Right lobe of liver (tissue), 4 donors: Measurements from ENCODE around the gene IP6K2.

Source experiments
- POLR2A ChIP-seq: fragments of 450-650 bp; IDR thresholded peaks from one replicate; pipeline ENCODE4 v1.6.1; 2017; ENCODE audit warnings: antibody characterized with exemption, mild to moderate bottlenecking
- TF ChIP-seq, protein P1 (sequence below), 4 donors: fragments of 200-600 bp in 3 of 4; fragments of 450-650 bp in 1 of 4; IDR thresholded peaks; one replicate each; pipeline versions ENCODE4 v1.5.1 to v1.8.0; 2016 to 2022; ENCODE audit warnings: antibody characterized with exemption in 4 of 4, mild to moderate bottlenecking in 2 of 4
- donor health status: DM: no; HTN: no; CAD: no.
- donor health status: DM: no; HTN: no; CAD: no.
- donor health status: DM: no; HTN: yes; CAD: no.

DNA sequence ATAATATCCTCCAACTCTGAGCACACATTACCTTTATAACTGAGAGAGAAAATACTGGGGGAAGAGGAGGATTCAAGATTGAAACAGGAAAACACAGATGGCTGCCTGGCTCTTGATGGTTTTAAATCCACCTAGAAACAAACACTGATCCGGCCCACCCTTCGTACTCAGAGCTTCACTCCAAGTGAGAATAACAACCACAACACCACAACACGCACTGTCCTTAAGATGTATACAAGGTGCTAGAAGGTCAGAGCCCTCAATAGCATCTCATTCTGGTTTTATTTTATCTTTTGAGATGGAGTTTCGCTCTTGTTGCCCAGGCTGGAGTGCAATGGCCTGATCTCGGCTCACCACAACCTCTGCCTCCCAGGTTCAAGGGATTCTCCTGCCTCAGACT, 9.9 kb downstream of the IP6K2 start:
- TF ChIP-seq, protein P1, sequence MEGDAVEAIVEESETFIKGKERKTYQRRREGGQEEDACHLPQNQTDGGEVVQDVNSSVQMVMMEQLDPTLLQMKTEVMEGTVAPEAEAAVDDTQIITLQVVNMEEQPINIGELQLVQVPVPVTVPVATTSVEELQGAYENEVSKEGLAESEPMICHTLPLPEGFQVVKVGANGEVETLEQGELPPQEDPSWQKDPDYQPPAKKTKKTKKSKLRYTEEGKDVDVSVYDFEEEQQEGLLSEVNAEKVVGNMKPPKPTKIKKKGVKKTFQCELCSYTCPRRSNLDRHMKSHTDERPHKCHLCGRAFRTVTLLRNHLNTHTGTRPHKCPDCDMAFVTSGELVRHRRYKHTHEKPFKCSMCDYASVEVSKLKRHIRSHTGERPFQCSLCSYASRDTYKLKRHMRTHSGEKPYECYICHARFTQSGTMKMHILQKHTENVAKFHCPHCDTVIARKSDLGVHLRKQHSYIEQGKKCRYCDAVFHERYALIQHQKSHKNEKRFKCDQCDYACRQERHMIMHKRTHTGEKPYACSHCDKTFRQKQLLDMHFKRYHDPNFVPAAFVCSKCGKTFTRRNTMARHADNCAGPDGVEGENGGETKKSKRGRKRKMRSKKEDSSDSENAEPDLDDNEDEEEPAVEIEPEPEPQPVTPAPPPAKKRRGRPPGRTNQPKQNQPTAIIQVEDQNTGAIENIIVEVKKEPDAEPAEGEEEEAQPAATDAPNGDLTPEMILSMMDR (IDR thresholded peaks at IDR 0.05), result no peak
- TF ChIP-seq POLR2A, result no peak
